Fibroblast of mammary gland (primary cell): ENCODE results near the gene ICE1.

ENCODE experiments used
- DNase-seq: peaks from one replicate; pipeline ENCODE4 v3.0.0-alpha.2; 2010; ENCODE audit warnings: low read depth
- H3K4me3 ChIP-seq: 2 replicates; pipeline ENCODE4 v1.5.1; 2011; ENCODE audit warnings: low read depth, mild to moderate bottlenecking, low read length, moderate library complexity; ENCODE audit not compliant: control insufficient read depth
- TF ChIP-seq, protein P1 (sequence below): conservative IDR thresholded peaks from 2 replicates; pipeline ENCODE4 v1.5.1; 2011; ENCODE audit warnings: low read depth, low read length, inconsistent platforms; ENCODE audit not compliant: control insufficient read depth, insufficient read depth

ICE1 gene

DNA sequence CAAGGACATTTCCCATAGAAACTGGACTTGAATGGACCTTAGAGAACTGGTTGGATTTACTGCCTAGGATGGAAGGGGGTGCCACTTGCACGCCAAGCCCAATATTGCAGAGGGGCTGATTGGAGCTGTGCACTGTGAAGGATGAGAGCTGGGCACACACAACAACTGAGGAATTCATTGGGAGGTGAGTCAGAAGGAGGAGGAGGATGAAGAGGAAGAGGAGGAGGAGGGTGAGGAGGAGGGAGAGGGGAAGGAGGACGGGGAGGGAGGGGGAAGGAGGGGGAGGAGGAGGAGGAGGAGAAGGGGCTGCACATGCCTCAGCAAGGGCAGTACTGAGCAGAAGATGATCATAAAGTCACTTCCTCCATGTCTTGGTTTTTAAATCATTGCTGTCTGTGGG lies 5.7 kb upstream of the ICE1 start:
- TF ChIP-seq, protein P1, sequence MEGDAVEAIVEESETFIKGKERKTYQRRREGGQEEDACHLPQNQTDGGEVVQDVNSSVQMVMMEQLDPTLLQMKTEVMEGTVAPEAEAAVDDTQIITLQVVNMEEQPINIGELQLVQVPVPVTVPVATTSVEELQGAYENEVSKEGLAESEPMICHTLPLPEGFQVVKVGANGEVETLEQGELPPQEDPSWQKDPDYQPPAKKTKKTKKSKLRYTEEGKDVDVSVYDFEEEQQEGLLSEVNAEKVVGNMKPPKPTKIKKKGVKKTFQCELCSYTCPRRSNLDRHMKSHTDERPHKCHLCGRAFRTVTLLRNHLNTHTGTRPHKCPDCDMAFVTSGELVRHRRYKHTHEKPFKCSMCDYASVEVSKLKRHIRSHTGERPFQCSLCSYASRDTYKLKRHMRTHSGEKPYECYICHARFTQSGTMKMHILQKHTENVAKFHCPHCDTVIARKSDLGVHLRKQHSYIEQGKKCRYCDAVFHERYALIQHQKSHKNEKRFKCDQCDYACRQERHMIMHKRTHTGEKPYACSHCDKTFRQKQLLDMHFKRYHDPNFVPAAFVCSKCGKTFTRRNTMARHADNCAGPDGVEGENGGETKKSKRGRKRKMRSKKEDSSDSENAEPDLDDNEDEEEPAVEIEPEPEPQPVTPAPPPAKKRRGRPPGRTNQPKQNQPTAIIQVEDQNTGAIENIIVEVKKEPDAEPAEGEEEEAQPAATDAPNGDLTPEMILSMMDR: no peak
- no peak for DNase-seq
- H3K4me3 ChIP-seq: no peak overlapping the region

DNA sequence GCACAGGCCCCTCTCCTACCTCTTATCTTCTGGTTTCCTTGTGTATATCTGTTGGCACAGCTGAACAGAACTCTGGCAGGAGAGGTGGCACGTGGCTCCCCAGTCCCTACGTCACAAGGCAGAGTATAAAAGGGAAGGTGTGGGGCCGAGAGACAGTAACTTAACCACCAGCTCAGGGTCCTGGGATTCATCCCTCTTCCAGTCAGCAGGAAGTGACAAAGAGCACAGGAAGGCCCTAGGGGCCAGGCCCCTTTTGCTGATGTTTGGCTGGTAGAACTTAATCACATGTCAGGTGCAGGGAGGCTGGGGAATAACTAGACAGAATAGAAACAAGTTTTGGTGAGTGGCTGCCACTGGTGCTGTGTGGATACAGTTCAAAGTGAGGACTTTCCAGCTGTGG lies 4.5 kb upstream of the ICE1 start:
- TF ChIP-seq, protein P1: no peak
- H3K4me3 ChIP-seq: no peak overlapping the region
- no peak for DNase-seq

DNA sequence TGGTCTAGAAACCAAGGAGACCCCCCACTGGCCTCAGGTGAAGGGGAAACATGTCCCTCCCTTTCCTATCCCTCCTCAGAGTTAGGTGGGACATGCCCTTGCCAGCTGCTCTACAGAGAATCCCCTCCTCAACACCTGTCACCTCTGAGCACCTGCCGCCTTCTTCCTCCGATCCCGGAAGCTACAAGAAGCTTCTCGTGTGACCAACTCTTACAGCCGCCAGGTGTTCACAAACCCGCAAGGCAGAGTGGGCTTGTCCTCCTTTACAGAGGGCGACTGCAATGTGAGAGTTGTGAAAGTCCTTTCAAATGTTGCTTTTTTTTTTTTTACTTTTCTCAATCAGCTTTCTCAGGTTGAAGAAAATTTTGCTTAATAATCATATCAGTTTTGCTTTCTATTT lies 3.7 kb upstream of the ICE1 start:
- TF ChIP-seq, protein P1: no peak
- no peak for DNase-seq
- no peak overlapping the region for H3K4me3 ChIP-seq

DNA sequence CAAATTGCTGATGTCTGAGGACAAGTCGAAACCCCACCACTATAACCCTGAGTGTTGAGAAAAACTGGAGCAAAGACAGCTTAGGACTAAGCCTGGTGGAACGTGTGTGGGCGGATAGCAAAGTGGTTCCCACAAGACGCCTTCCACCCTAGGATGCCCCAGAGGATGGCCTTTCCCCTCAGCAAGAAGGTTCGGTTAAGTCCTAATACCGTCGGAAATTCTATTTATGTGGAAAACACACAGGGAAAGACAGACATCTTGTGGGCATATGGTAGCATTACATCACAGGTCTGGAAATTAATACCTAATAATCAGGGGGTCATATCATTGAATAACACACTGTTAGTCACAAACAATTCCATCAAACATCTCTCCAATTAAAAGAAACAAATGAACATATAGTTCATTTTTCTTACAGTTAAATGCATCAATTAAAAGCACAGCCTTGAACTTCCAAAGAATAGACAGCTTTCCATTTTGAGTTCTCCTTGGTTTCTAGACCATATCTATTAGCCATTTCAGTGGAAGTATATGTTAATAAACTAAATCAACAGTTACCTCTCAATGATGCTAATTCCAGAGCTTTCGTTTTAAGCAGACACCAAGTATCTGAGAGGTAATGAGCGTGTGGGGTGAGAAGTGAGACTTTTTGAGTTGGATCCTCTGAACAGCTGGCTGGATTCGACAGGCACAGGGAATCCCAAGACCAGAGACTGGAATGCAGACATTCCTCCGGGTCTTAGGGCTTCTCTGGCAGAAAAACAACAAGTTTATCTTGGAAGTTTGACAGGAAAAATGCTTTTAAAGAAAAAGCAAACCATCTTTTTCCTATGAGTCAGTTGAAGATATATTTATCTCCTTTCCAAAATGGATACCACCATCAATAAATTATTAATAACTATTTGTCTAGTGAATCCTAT lies 2.9 kb upstream of the ICE1 start:
- H3K4me3 ChIP-seq: no peak overlapping the region
- TF ChIP-seq, protein P1: peak; percentile 88
- DNase-seq: peak; percentile 96

DNA sequence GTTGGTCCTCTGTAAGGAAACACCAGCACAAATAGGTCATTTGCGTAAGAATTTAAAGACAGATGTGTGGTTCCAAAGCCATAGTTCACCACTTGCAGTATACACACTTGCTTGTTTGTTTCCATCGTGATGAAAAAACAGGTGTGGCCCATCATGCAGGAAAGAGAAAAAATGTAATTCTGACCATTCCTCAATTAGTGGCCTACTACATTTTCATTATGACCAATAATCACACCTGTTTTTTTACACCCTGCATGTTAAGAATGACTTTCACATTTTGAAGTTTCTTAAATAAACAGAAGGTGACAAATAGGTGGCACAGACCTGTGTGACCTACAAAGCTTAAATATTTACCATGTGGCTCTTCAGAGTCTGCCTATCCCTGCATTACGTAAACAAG lies 2.2 kb upstream of the ICE1 start:
- TF ChIP-seq, protein P1: no peak
- no peak overlapping the region for H3K4me3 ChIP-seq

DNA sequence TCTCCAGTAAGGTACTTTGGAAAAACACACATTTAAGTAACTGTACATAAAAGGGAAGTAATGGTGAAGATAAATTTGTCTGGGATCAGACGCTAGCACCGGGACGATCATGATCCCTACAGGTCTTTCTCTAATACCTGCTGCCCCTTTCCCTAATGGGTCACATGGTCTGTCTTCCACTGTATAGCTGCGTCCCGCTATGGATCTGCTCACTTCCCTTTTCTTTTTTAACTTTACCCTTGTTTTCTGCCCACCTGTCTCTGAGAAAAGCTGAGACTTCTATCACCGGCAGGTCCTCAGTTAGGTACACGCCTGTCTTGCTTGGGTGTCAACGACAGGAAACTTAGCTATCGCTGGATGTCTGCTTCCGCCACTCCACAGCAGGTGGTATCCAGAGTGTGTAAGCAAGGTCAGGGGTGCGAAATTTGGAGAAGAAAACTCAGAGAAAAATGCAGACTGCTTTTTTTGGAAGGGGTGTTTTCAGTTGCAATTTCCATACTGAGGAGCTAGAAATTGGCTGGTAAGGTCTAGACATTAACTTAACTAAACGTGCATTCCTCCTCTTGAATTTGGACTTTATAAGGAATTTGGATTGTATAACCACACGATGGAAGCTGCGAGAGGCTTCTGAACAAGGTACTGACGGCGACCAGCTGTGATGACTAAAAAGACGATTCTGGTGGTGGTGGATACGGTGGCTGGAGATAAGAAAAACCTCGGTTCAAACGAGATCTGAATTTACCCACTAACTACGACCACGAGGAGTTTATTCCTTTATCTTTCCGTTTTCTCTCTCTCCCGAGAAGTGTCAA lies 1.1 kb upstream of the ICE1 start:
- TF ChIP-seq, protein P1: no peak
- no peak for DNase-seq

More for the DNA sequence above, 2.2 kb upstream of the ICE1 start:
- no peak for DNase-seq

More for the DNA sequence above, 1.1 kb upstream of the ICE1 start:
- H3K4me3 ChIP-seq: peak overlapping the region; percentile 68
